HG02938 (cell line): ENCODE results near the gene TNFRSF13B.
"Not testable (repeated sequence)": the region's sequence is repeated elsewhere in the genome, so short reads cannot be mapped to it uniquely, and the experiment has no call there.

ENCODE experiments used
- ATAC-seq: cut with Tn5 transposase; IDR thresholded peaks from one replicate; pipeline ENCODE4 v1.9.1; 2021; ENCODE audit warnings: mild to moderate bottlenecking, moderate library complexity; ENCODE audit not compliant: unreplicated experiment

The TNFRSF13B gene

DNA sequence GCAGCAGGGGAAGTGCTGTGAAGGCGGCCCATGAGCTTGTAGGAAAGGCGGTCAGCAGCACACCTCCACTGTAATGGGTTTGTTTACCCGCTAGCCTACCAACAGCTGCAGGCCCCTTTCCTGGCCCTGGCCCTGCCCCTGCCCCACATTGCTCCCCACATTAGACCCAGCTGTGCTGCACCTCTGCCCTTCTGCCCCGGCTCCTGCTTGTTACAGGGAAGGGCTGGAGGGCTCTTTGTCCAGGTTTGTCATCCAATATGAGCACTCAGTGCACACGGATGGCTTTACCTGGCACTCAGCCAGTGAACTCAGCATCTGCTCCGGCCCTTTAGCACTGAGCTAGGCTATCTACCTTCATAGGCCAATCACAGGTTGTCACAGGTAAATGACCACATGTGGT, 36.0 kb upstream of the TNFRSF13B start:
- not testable (repeated sequence) for ATAC-seq

DNA sequence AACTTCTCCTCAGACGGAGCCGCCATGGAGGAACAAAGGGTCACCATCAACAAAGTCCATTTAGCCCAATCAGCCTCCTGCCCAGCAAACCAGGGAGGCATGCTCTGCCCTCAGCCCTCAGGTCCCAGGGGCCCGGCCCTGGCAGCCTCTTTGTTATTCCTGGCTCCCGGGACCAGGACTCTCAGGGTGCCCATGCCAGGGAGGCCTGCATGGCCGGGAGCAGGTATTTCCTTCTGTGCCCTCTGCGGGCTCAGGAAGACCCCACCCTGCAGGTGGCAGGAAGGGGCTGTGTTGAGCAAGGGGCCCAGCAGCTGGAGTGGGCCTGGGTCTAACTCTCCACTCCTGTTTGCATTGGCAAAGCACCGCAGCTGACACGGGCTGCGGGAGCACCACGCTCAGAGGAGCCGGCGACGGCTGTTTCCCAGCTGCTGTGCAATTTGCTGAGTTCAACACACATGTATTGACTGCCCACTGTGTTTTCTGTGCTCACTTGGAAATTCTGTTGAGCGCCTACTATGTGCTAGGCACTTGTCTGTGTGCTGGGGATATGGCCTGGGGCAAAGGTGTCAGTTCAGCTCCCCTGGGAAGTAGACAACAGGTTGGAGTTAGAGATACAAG, 33.2 kb upstream of the TNFRSF13B start:
- not testable (repeated sequence) for ATAC-seq

DNA sequence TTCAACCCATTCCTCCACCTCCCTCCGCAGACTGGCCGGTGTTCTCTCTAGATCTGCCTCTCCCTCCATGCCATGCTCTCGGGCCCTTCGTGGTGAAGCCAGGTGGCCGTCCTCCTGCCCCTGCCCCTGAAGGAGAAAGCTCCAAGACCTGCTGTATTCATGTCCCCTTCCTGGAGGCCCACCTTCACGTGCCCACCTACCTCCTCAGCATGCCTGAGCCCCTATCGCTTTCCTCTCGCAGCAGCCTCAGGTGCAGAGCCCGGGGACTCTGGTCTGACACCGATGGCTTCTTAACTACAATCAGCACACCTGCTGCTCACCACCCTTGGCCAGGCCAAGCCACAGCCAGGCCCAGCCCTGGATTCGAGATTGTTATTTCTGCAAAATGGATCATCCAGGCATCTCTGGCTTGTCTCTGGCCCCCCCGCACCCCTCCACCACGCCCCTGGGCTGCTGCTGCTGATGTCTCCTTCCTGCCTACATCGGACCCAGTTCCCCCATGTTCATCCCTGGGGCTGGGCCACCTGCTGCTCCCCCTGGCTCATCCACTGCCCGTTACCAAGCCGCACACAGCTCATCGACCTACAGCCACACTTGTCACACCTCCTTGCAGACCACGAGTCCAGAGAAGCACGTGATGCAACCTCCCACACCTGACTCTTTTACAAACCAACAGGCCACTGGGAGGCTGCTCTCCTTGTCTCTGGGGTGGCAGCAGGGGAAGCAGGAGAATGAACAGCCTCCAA, 32.5 kb upstream of the TNFRSF13B start:
- no peak for ATAC-seq

DNA sequence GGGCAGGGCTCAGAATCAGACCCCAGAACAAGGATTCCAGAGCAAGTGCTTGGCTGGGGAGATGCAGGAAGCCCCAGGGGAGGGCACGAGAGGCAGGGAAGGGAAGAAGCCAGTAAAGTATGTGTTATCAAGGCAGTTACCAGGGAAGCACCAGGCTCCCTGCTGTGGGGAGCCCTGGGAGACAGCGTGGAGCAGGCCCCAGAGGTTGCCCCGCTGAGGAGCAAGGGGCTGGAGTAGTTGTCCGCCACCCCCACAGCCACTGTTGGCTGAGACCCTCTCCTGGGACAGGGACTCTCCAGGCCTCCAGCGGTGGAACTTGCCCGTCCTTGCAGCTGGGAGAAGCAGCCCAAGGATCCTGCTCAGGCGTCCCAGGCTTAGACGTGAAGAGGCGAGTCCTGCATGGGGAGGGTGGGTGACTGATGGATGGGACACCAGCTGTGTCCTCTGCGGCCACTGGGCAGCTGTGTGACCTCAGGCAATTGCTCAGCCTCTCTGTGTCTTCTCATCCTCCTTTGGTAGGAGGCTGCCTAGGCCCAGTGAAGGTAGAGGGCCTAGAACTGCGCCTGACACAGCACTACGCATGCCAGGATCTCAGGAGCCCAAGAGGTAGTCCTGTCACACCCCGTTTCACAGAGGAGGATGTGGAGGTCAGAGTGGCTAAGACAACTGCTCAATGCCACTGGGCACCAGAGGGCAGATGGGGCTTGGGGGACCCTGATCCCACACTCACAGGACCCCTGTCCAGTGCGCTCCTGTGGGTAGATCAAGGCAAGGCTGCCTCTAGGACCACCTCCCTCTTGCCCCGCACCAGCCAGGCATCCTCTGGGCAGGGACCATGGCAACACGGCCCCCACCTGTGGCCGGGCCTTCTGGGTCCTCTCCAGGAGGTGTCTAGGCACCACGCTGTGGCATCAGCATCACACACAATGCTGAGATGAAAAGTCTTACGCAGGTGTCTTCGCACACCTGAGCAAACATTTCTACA, 31.1 kb upstream of the TNFRSF13B start:
- not testable (repeated sequence) for ATAC-seq

DNA sequence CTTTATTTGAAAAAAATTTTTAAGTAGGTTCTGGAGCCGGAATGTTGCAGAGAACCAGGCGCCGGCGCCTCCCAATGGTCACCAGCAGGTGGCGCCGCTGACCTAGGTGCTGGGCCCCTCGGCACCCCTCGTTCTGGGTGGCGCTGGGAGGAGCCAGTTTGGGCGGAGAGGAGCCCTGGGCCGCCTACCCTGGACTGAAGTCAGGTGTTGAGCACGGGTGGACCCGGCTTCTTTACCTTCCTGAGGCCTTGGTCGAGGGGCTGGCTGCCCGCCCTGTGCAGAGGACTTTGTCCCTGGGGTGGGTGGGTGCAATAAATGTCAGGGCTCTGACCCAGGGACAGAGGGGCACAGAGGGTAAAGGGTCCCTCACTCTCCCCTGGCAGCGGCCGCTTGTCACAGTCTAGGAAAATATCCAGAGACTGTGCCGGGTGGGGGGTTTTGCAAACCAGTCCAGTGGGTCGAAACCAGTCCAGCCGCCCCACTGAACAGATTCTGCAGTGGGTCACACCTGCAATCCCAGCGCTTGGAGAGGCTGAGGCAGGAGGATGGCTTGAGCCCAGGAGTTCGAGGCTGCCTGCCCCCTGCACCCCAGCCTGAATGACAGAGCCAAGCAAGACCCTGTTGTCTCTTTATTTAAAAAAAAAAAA, 30.1 kb upstream of the TNFRSF13B start:
- no peak for ATAC-seq

DNA sequence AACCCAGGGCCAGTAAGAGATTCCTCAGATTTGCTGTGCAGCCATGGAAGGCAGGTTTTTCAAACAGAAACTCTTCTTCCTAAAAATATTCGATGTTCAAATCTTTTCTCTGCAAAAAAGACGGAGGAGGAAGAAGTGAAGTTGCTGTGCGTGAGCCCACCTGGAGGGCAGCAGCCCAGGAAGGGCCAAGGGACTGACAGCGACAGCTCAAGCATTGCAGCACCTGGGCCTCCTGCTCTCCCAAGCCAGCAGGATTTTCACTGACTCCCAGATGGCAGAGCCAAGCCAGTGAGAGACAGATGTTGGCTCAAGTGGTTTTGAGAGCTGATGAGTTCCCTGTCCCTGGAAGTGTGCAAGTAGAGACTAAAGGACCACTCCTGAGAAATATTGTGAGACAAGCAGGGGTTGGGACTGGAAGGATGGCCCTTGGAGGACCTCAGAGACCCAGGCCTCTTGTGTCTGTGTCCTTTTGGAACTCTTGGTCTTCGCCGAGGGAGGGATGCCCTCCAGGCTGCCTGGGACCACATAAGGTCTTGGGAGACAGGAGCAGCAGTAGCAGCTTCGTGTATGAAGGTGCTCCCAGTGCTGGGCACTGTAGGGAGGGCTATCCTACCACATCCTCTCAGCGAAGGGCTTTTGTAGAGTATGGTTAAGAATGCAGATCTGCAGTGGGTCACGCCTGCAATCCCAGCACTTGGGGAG, 29.3 kb upstream of the TNFRSF13B start:
- no peak for ATAC-seq

DNA sequence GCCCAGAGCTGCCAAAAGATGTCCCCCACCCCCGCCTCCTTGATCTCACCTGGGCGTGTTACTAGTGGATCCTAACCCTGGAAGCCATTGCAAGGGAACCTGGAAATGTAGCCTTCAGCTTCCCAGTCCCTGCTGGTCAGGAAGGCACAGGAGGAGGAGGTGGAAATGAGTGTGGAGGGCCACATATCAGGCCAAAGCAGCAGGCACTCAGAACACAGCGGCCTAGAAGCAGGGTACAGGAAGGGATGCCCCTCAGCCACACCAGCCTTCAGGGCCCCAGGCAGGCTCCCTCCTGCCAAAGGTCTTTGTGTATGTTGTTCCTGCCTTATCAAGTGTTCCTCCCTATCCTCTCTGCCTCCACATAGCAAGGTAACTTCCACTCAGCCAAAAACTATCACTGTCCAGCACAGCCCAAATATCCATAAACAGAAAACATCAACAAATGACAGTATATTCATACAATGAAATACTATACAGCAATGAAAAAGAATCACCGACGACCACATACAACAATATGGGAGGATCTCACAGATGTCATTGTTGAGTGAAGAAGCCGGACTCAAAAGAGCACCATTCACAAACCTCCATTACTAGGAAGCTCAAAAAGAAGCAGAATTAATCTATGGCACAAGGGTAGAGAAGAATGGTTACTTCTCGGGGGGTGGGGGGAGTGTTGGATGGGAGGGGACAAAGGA, 28.2 kb upstream of the TNFRSF13B start:
- ATAC-seq: no peak

DNA sequence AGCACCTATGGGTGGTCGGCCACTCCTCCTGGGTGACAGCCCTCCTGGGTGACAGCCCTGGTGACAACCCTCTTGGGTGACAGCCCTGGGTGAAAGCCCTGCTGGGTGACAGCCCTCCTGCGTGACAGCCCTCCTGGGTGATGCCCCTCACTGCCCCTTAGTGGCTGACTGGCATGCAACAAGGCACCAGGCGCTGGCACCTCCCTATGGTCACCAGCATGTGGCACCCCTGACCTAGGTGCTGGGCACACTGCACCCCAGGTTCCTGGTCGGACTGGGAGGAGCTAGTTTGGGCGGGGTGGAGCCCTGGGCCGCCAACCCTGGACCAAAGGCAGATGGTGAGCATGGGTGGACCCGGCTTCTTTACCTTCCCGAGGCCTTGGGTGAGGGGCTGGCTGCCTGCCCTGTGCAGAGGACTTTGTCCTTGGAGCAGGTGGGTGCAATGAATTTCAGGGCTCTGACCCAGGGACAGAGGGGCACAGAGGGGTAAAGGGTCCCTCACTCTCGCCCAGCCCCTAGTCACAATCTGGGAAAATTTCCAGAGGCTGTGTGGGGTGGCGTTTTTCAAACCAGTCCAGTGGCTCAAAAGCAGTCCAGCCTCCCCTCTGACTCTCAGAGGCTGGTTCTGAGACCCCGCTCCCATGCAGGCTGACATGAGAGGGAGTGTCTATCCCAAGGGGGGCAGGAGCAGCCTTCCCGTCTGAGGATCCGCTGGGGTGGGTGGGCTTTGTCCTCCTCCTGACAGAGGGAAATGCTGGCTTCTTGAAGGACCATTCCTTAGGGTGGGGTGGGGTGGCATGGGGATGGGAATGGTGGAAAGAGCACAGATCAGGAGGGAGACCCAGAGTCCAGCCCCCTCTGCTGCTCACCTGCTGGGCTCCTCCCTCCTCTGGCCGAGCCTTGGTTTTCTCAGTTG, 25.9 kb upstream of the TNFRSF13B start:
- ATAC-seq: no peak

DNA sequence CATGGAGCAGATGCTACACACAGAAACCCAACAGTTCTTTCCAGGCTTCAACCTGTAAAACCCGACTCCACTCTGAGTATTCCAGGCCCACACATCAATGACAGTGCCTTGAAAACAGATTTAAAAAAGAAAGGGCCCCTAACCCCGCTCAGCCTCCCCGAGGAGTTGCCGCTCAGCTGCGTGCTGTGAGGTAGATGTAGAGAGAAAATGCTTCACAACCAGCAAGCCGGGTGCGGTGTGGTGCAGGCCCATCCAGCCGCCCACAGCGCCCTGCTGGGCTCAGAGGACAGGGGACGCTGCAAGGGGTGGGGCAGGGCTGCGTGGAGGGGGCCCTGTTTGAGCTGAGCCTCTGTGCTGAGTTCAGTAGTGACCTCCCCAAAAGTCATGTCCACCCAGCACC, 24.8 kb upstream of the TNFRSF13B start:
- ATAC-seq: not testable (repeated sequence)

DNA sequence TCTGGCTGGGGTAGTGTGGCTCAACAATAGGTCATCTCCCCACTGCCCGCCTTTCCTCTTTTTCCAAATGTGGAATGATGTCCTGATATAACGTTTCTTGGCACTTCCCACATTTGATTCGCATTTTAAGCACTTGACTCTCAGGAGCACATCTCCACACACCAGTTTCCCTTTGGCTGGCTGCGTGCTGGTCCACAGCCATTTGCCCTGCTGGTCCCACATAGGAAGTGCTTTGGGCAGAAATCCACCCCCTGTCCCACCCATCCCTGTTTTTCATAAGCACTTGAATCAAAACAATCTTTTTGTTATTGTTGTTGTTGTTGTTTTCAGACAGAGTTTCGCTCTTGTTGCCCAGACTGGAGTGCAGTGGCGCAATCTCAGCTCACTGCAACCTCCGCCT, 24.0 kb upstream of the TNFRSF13B start:
- ATAC-seq: no peak

DNA sequence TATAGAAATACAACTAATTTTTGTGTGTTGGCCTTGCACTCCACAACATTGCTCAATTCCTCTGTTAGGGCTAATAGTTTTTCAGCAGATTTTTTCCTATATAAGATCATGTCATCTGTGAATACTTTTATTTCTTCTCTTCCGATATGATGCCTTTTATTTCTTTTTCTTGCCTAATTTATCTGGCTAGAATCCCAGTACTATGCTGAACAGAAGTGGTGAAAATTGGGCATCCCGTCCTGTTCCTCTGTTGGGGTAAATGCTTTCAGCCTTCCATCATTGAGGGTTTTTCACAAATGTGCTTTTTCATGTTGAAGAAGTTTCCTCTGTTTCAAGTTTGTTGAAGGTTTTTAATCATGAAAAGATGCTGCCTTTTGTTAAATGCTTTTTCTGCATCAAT, 22.7 kb upstream of the TNFRSF13B start:
- no peak for ATAC-seq

DNA sequence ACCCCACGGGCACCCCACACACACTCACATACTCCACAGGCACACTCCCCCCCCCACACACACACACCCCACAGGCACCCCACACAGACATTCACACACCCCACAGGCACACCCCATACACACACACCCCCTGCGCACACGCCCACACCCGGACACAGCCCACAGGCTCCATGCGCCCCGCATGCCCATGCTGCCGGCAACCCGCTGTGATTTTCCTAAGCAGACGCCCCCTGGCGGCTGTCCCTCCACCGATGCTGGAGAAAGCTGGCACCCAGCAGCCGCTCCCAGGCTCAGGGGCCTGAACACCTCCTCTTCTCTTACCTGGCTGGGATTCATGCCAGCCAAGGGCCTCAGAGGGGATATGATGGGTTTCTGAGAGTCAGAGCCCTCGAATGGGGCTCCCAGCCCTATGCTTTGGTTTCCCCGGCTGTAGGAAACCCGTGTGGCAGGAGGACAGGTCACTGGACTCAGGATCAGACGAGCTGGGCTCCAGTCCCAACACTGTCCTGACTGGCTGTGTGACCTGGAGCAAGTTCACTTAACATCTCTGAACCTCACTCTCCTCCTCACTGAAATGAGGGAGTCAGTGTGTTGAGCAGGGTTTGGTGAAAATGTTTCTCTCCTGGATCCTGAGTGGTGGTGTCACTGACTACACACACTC, 19.6 kb upstream of the TNFRSF13B start:
- no peak for ATAC-seq

DNA sequence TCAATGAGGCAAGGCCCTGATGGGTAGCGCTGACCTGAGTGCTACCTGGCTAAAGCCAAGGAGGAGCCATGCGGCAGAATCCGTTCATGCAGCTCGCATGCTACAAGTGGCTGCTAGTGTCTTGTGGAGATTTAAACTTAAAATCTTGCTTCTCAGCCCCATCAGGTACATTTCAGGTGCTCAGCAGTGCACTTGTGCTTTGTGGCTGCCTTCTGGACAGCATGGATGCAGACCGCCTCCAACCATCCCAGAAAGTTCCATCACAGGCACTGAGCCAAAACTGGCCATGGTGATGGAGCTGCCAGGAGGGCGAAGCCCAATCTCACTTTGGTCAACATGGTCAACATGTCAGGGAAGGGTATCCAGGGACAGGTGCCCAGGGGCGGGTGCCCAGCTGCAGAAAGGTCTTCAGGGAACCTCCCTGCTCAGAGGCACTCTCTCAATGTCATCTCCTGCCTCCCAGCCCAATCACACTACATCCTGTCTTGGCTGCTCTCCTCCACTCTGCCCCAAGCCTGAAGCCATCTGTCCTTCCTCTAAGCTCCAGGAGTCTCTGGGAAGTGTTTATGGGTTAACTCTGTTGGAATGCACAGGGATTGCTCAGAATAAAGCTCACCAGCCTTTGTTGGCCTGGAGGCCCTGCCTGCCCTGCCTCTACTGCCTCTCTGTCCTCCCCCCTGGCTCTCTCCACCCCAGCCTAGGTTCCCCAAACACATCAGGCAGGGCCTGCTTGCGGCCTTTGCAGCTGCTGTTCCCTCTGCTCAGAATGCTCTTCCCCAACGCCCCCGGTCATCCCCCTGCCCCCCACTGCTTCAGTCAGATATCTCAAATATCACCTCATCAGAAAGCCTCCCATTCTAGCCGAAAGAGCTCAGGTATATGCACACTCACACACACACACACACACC, 18.3 kb upstream of the TNFRSF13B start:
- no peak for ATAC-seq

DNA sequence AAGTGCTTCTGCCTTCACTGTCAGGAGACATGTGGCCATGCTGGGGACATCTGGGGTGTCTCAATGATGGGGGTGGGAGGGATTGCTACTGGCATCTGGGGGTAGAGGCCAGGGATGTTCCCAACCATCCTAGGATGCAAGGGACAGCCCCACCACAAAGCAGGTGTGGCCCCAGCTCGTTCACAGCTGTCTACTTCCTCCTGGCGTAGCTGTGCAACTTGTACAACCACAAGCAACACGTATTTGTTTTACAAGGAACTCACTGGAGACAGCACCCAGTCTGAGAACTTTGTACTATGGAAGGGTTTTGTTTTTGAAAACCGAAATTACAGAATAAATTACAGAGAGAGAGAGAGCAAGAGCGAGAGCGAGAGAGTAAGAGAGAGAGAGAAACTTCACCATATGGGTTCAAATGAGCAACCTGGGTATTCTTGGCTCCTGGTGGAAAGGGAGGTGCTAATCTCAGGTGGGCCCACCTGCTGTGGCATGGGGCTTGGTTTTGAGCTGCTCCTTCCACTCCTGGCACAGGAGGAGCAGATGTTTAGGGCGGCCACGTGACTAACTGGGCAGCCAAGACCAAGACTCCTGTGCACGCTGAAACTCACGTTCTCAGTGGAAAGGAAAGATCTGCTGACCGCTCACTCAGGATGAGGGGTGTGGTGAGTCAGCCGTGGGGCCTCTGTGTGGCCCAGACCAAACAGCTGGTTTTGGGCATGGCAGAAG, 17.5 kb upstream of the TNFRSF13B start:
- peak; percentile 27 for ATAC-seq

DNA sequence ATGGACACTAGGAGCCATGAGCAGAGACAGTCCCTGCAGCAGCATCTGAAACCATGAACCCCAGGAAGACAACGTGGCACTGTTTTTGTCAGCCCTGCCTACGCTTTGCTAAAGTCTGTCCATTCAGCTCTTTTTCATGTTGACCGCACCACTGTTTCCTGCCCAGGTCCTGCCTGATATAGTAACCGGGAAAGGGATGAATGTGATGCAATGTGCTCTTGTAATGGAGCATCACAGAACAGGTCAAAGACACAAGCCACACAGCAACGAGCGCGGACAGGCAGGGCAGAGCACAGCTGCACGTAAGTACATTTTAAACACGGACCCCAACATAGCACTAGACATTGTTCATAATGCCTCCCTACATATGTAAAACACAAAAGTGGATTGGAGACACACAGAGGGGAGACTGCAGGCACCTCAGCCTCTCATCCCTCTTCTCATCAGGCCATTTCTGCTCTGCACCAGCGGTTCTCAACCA, 16.9 kb upstream of the TNFRSF13B start:
- peak; percentile 18 for ATAC-seq

DNA sequence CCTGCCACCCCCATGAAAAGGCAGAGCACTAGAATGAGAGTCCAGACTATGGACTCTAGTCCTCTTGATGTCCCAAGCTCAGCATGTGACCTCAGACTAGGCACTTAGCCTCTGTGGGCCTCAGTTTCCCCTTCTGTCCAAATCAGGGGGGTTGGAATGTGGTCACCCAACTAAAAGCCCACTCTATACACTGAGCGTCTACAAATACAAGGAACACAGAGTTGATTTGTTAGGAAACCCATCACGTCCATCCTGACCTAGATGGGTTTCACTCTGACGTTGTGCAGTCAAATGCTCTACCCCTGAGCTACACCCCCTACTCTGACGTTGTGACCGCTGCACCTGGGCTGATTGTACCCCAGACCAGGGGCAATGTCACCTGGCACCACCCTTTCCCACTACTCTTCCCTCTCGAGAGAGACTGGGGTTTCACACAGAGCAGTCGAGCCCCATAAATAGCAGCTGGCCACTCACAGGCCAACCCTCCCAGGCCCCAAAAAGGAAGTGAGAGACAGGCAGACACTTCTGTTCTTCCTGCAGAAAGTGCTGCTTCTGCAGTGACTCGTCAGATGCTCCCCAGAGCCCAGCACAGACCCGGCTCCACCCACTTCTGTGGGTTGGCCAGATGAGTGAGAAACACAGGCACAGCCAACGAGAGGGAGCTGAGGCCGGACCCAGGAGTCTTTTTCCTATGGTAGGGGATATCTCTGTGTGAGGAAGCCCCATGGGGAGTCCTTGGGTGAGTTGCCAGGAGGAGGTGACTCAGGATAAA, 16.1 kb upstream of the TNFRSF13B start:
- ATAC-seq: peak; percentile 66
